Muscle layer of colon (tissue), 2 donors: ENCODE measurements around the gene PDXK.

Experiments used
- H3K27ac ChIP-seq: one replicate; pipeline ENCODE4 v1.7.0; 2013; ENCODE audit warnings: low read depth, mild to moderate bottlenecking, low read length, moderate library complexity
- H3K27me3 ChIP-seq, 2 donors: one replicate each; pipeline ENCODE4 v1.7.0; 2013; ENCODE audit warnings: low read length in 2 of 2, mild to moderate bottlenecking in 2 of 2; ENCODE audit not compliant: insufficient read depth in 2 of 2, control insufficient read depth in 1 of 2
- H3K36me3 ChIP-seq: one replicate; pipeline ENCODE4 v1.7.0; 2013; ENCODE audit warnings: mild to moderate bottlenecking, low read length; ENCODE audit not compliant: insufficient read depth
- H3K4me1 ChIP-seq: one replicate; pipeline ENCODE4 v1.7.0; 2013; ENCODE audit warnings: mild to moderate bottlenecking, low read length; ENCODE audit not compliant: insufficient read depth
- H3K4me3 ChIP-seq, 2 donors: one replicate each; pipeline ENCODE4 v1.7.0; 2013; ENCODE audit warnings: low read length in 2 of 2, low read depth in 1 of 2, mild to moderate bottlenecking in 1 of 2, moderate library complexity in 1 of 2
- H3K9ac ChIP-seq: one replicate; pipeline ENCODE4 v1.7.0; 2013; ENCODE audit warnings: low read length
- H3K9me3 ChIP-seq: one replicate; pipeline ENCODE4 v1.7.0; 2013; ENCODE audit warnings: mild to moderate bottlenecking, low read length
- donor health status: abdominal sarcoma.
- donor health status: Adenocarcinoma of cecum.

The PDXK gene

GRCh38 chr21:43772425-43772821 is 53.5 kb downstream of the PDXK start:
- peaks cover 15% of the 10 kb centered on the region for H3K36me3 ChIP-seq

GRCh38 chr21:43774163-43774562 is 55.2 kb downstream of the PDXK start:
- Histone ChIP-seq H3K9ac (no peak overlapping the region), H3K27me3 (no peaks in the 10 kb centered on the region), H3K9me3 (no peaks in the 10 kb centered on the region), H3K36me3 (peaks cover 15% of the 10 kb centered on the region), H3K4me3 (peak overlapping the region in 1 of 2 donors; percentile 81), H3K27ac (no peak overlapping the region), H3K4me1 (peaks cover 11% of the 10 kb centered on the region)

More at GRCh38 chr21:43772425-43772821, 53.5 kb downstream of the PDXK start:
- Histone ChIP-seq H3K9me3 (no peaks in the 10 kb centered on the region), H3K27ac (no peak overlapping the region), H3K9ac (no peak overlapping the region), H3K4me1 (peaks cover 11% of the 10 kb centered on the region), H3K27me3 (no peaks in the 10 kb centered on the region), H3K4me3 (no peak overlapping the region)

GRCh38 chr21:43775190-43775589 is 56.3 kb downstream of the PDXK start:
- Histone ChIP-seq H3K27me3 (no peaks in the 10 kb centered on the region), H3K4me1 (peaks cover 11% of the 10 kb centered on the region), H3K27ac (no peak overlapping the region), H3K9me3 (no peaks in the 10 kb centered on the region), H3K36me3 (peaks cover 15% of the 10 kb centered on the region), H3K4me3 (peak overlapping the region; percentile 81 to 98), H3K9ac (peak overlapping the region; percentile 46)

GRCh38 chr21:43775795-43776430 is 57.0 kb downstream of the PDXK start, which contains the start of gene CSTB:
CSTB (minus strand) TSS chr21:43776308; CDS start chr21:43776269, 39 bp downstream.
- Histone ChIP-seq H3K4me1 (peaks cover 11% of the 10 kb centered on the region), H3K27ac (peak within 1 kb of the TSS; percentile 67), H3K9me3 (no peaks in the 10 kb centered on the region), H3K27me3 (no peaks in the 10 kb centered on the region), H3K4me3 (peak within 1 kb of the TSS; percentile 81 to 98), H3K9ac (peak within 1 kb of the TSS; percentile 46), H3K36me3 (peaks cover 15% of the 10 kb centered on the region)

GRCh38 chr21:43777953-43778352 is 59.0 kb downstream of the PDXK start:
- H3K27ac ChIP-seq, result no peak overlapping the region
- H3K4me1 ChIP-seq, result peaks cover 11% of the 10 kb centered on the region
- no peaks in the 10 kb centered on the region for H3K9me3 ChIP-seq
- H3K27me3 ChIP-seq, result no peaks in the 10 kb centered on the region
- H3K36me3 ChIP-seq, result peaks cover 15% of the 10 kb centered on the region
- no peak overlapping the region for H3K4me3 ChIP-seq
- H3K9ac ChIP-seq, result no peak overlapping the region

- H3K9ac ChIP-seq, result no peak overlapping the region
- peaks cover 11% of the 10 kb centered on the region for H3K4me1 ChIP-seq
- no peak overlapping the region for H3K4me3 ChIP-seq
- H3K27ac ChIP-seq, result no peak overlapping the region
- no peaks in the 10 kb centered on the region for H3K27me3 ChIP-seq
- H3K9me3 ChIP-seq, result no peaks in the 10 kb centered on the region
- H3K36me3 ChIP-seq, result peaks cover 9% of the 10 kb centered on the region
Observed at GRCh38 chr21:43778469-43779335, 59.8 kb downstream of the PDXK start.

GRCh38 chr21:43779660-43780059 is 60.7 kb downstream of the PDXK start:
- H3K4me3 ChIP-seq, result no peak overlapping the region
- no peak overlapping the region for H3K27ac ChIP-seq
- H3K9me3 ChIP-seq, result no peaks in the 10 kb centered on the region
- H3K9ac ChIP-seq, result no peak overlapping the region
- peaks cover 8% of the 10 kb centered on the region for H3K4me1 ChIP-seq
- no peaks in the 10 kb centered on the region for H3K36me3 ChIP-seq
- no peaks in the 10 kb centered on the region for H3K27me3 ChIP-seq

- Histone ChIP-seq H3K4me3 (no peak overlapping the region), H3K36me3 (no peaks in the 10 kb centered on the region), H3K4me1 (no peaks in the 10 kb centered on the region), H3K27me3 (no peaks in the 10 kb centered on the region), H3K9ac (no peak overlapping the region), H3K27ac (no peak overlapping the region), H3K9me3 (no peaks in the 10 kb centered on the region)
Observed at GRCh38 chr21:43781846-43782245, 62.9 kb downstream of the PDXK start.

- no peaks in the 10 kb centered on the region for H3K4me1 ChIP-seq
- H3K9ac ChIP-seq, result no peak overlapping the region
Observed at GRCh38 chr21:43782431-43783097, 63.6 kb downstream of the PDXK start.

GRCh38 chr21:43783098-43783700 is 64.3 kb downstream of the PDXK start:
- H3K9ac ChIP-seq, result no peak overlapping the region
- no peaks in the 10 kb centered on the region for H3K27me3 ChIP-seq
- no peaks in the 10 kb centered on the region for H3K36me3 ChIP-seq
- no peaks in the 10 kb centered on the region for H3K9me3 ChIP-seq
- H3K4me1 ChIP-seq, result no peaks in the 10 kb centered on the region
- no peak overlapping the region for H3K4me3 ChIP-seq
- H3K27ac ChIP-seq, result no peak overlapping the region

More at GRCh38 chr21:43782431-43783097, 63.6 kb downstream of the PDXK start:
- Histone ChIP-seq H3K36me3 (no peaks in the 10 kb centered on the region), H3K9me3 (no peaks in the 10 kb centered on the region), H3K27ac (no peak overlapping the region), H3K27me3 (no peaks in the 10 kb centered on the region), H3K4me3 (no peak overlapping the region)

GRCh38 chr21:43785134-43785533 is 66.2 kb downstream of the PDXK start:
- Histone ChIP-seq H3K4me1 (peaks cover 3% of the 10 kb centered on the region), H3K4me3 (no peak overlapping the region), H3K27me3 (no peaks in the 10 kb centered on the region), H3K36me3 (no peaks in the 10 kb centered on the region), H3K27ac (no peak overlapping the region), H3K9ac (no peak overlapping the region), H3K9me3 (no peaks in the 10 kb centered on the region)
